ENCODE results near the gene MYOM1.
"Not testable (repeated sequence)": the region's sequence is repeated elsewhere in the genome, so short reads cannot be mapped to it uniquely, and the experiment has no call there.

MYOM1 gene

GRCh38 chr18:3040173-3040572, 179.6 kb downstream of the MYOM1 start:
- DNase-seq (ENCODE audit: low read depth in 2 of 3, low spot score in 2 of 3) = no peak

DNA sequence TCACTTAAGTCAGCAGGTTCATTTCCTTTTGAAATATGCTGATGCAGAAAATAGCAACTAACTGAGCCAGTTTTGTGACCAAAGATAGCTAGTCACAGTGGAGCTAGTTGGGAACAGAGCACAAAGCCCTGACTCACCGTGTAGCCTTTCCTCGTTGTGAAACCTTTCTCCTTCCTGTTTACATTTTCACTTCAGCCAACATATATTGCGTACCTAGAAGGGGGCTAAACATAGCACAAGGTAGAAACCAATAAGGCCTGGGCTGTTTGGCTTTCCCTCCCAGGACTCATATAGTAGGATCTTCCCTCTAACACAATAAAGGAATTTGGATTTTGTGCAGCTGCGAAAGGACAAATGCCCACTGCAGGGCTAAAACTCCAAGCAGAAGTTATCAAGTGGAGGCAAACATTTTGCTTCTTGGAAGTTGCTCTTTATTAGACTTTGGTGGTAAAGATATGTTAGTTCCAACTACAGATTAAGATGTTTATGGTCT, 182.3 kb downstream of the MYOM1 start:
- DNase-seq (ENCODE audit: low read depth in 2 of 3, low spot score in 2 of 3) = no peak

- no peak for DNase-seq (ENCODE audit: low read depth in 2 of 3, low spot score in 2 of 3)
Measured at GRCh38 chr18:3036108-3036507, 183.7 kb downstream of the MYOM1 start.

GRCh38 chr18:3035635-3036034, 184.1 kb downstream of the MYOM1 start:
- no peak for DNase-seq (ENCODE audit: low read depth in 2 of 3, low spot score in 2 of 3)

GRCh38 chr18:3032721-3033120, 187.0 kb downstream of the MYOM1 start:
- no peak for DNase-seq (ENCODE audit: low read depth in 2 of 3, low spot score in 2 of 3)

DNA sequence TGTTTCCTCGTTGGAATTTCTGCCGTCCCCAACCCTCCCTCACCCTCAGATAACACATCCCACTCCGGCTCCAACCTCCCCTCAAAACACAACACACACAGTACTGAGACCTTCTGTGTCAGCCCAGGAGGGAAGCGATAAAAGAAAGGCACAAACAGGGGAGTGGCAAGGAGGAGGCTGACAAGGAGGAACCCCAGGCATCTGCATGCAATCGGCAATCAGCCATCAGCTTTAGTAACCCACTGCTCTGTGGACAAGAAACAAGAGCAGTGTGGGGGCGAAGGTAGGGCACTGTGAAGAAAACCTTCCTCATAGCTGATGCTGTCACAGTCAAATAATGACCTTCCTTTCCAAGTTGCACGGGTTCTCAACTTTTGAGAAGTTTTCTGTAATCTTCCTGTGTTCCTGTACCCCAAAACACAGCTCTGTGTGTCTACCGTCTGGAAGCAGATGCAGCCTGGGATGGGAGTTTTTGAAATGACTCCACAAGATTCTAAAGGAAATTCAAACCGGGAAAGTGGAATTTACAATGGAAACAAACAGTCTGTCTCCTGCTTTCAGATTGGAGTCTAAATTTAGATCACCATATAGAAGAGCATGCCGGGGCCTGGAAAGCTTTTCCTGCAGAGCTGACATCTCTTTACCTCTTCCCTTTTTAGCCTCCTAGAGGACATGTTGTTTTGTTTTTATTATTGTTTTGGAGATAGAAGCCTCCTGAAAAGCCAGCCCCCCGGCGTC, 190.4 kb downstream of the MYOM1 start:
- DNase-seq (ENCODE audit: low read depth in 2 of 3, low spot score in 2 of 3) = no peak

DNA sequence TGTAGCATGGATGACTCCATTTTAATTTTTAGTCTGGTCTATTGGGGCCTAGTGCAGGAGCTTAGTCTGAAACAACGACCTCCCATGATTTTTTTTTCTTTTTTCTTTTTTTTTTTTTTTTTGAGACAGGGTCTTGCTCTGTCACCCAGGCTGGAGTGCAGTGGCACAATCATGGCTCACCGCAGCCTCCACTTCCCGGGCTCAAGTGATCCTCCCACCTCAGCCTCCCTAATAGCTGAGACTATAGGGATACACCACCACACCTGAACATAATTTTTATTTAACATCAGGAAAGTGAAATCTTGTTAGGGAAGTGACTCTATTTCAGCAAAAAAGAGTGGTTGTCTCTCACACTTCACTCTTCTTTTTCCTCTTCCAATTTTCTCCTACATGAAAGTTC, 191.7 kb downstream of the MYOM1 start:
- DNase-seq (ENCODE audit: low read depth in 2 of 3, low spot score in 2 of 3) = not testable (repeated sequence)

DNA sequence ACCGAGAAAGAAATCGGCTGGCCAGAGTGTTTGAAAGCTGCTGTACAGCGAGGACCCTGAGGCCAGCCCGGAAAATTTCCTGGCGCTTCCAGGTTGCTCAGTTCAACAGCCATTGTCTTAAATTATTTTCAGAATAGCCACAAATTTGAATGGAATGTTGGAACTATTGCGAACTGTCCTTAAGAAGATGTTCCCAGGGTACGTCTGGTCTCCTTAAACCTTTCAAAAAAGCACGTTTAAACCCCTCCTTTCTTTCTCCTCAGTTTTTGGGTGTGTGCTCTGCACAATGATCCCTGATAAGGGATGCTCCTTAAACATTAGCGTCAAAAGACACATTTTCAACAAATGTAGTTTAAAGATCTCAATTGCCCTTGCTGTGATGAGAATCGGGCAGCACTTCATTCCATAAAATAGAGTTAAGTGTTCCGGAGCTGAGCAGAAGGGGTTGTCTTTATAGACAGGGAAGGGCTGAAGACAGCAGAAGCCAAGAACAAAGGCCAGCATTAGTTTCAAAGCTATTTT, 192.3 kb downstream of the MYOM1 start:
- no peak for DNase-seq (ENCODE audit: low read depth in 2 of 3, low spot score in 2 of 3)

DNA sequence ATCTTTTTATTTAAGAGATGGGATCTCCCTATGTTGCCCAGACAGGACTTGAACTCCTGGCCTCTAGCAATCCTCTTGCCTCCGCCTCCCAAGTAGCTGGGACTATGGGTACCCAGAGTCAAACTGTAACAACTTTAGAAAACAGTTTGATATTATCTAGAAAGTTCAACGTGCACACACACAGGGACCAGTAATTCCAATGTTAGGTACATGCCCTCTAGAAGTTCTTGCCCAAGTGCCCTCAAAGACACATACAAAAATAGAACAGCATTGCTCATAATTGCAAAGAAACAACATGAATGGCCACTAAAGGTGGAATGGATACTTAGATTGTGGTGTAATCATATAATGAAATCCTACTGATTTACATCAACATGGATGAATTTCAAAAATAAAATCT, 194.2 kb downstream of the MYOM1 start:
- no peak for DNase-seq (ENCODE audit: low read depth in 2 of 3, low spot score in 2 of 3)

DNA sequence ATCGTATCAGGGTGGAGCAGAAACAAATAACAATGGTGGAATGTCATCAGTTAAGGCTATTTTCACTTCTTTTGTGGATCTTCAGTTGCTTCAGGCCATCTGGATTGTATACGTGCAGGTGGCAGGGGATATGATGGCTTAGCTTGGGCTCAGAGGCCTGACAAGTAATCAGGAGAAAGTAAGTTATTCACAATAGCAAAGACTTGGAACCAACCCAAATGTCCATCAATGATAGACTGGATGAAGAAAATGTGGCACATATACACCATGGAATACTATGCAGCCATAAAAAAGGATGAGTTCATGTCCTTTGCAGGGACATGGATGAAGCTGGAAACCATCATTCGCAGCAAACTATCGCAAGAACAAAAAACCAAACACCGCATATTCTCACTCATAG, 196.2 kb downstream of the MYOM1 start:
- not testable (repeated sequence) for DNase-seq (ENCODE audit: low read depth in 2 of 3, low spot score in 2 of 3)

All from activated CD8-positive, alpha-beta memory T cell treated with anti-CD3 and anti-CD28 coated beads for 48 hours (primary cell).